BLaER1 treated with 17β-estradiol and CSF1 and Interleukin-3, amounts not matched to agents 10 nM and 100 nM (cell line): ENCODE data around the gene GRIK1.

Experiments used
- H3K27ac ChIP-seq, 11 experiments: shearing (Covaris generic); formaldehyde crosslinking; 2 replicates each; pipeline ENCODE4 v1.8.1; 2022
- H3K27me3 ChIP-seq, 11 experiments: shearing (Covaris generic); formaldehyde crosslinking; 2 replicates each; pipeline ENCODE4 v1.8.1; 2022
- H3K36me3 ChIP-seq, 11 experiments: shearing (Covaris generic); formaldehyde crosslinking; 2 replicates each; pipeline ENCODE4 v1.8.1; 2022
- H3K4me1 ChIP-seq, 10 experiments: shearing (Covaris generic); formaldehyde crosslinking; 2 replicates each; pipeline ENCODE4 v1.8.1; 2022
- H3K4me2 ChIP-seq, 11 experiments: shearing (Covaris generic); formaldehyde crosslinking; 2 replicates each; pipeline ENCODE4 v1.8.1; 2022
- H3K4me3 ChIP-seq, 10 experiments: shearing (Covaris generic); formaldehyde crosslinking; 2 replicates each; pipeline ENCODE4 v1.8.1; 2022
- H3K9ac ChIP-seq, 11 experiments: shearing (Covaris generic); formaldehyde crosslinking; 2 replicates each; pipeline ENCODE4 v1.8.1; 2022
- H3K9me3 ChIP-seq, 11 experiments: shearing (Covaris generic); formaldehyde crosslinking; replicated peaks in 1 of 11; 2 replicates each; pipeline ENCODE4 v1.8.1; 2022
- H4K20me1 ChIP-seq, 11 experiments: shearing (Covaris generic); formaldehyde crosslinking; 2 replicates each; pipeline ENCODE4 v1.8.1; 2022
- Cebpa-rat ChIP-seq, 11 experiments: shearing (Covaris generic); IDR thresholded peaks; 2 replicates each; pipeline ENCODE4 v1.8.1; 2022

GRIK1 gene

GRCh38 chr21:29604076-29604475 lies 335.7 kb downstream of the GRIK1 start:
- Histone ChIP-seq H3K4me2 (no peak overlapping the region), H3K4me3 (no peak overlapping the region), H3K27me3 (no peaks in the 10 kb centered on the region), H4K20me1 (no peaks in the 10 kb centered on the region), H3K4me1 (no peaks in the 10 kb centered on the region), H3K9ac (no peak overlapping the region), H3K27ac (no peak overlapping the region), H3K36me3 (peaks cover 0 to 14% (median 0%) of the 10 kb centered on the region in 11 experiments; a peak in 1 of 22 replicates), H3K9me3 (0 out of 22 replicates have a peak, but pooled peaks cover 0 to 8% (median 0%) of the 10 kb centered on the region in 11 experiments)
- no peak for TF ChIP-seq Cebpa-rat (IDR thresholded peaks at IDR 0.05)

- Histone ChIP-seq H3K27ac (no peak overlapping the region), H3K4me2 (no peak overlapping the region), H3K4me1 (no peaks in the 10 kb centered on the region), H3K36me3 (peaks cover 0 to 23% (median 0%) of the 10 kb centered on the region in 11 experiments; a peak in 1 of 22 replicates), H3K27me3 (no peaks in the 10 kb centered on the region), H3K9me3 (0 out of 22 replicates have a peak, but pooled peaks cover 0 to 8% (median 0%) of the 10 kb centered on the region in 11 experiments), H4K20me1 (no peaks in the 10 kb centered on the region), H3K4me3 (no peak overlapping the region), H3K9ac (no peak overlapping the region)
- no peak for TF ChIP-seq Cebpa-rat (IDR thresholded peaks at IDR 0.05)
Measured at GRCh38 chr21:29601047-29601446, 338.7 kb downstream of the GRIK1 start.

GRCh38 chr21:29586696-29587095 lies 353.1 kb downstream of the GRIK1 start:
- Histone ChIP-seq H3K9me3 (no peaks in the 10 kb centered on the region), H3K27ac (no peak overlapping the region), H3K4me2 (no peak overlapping the region), H3K36me3 (peaks cover 0 to 10% (median 0%) of the 10 kb centered on the region in 11 experiments; a peak in 1 of 22 replicates), H3K4me1 (peaks cover 0 to 2% (median 0%) of the 10 kb centered on the region in 10 experiments; a peak in 1 of 20 replicates), H3K9ac (no peak overlapping the region), H3K27me3 (no peaks in the 10 kb centered on the region), H3K4me3 (no peak overlapping the region), H4K20me1 (no peaks in the 10 kb centered on the region)
- TF ChIP-seq Cebpa-rat (IDR thresholded peaks at IDR 0.05) = no peak

GRCh38 chr21:29585462-29585861 lies 354.3 kb downstream of the GRIK1 start:
- no peak overlapping the region for H3K9ac ChIP-seq
- H3K4me1 ChIP-seq = no peaks in the 10 kb centered on the region
- no peak overlapping the region for H3K4me3 ChIP-seq
- H3K27me3 ChIP-seq = no peaks in the 10 kb centered on the region
- peaks cover 0 to 10% (median 0%) of the 10 kb centered on the region in 11 experiments; a peak in 1 of 22 replicates for H3K36me3 ChIP-seq
- H3K27ac ChIP-seq = no peak overlapping the region
- TF ChIP-seq Cebpa-rat (IDR thresholded peaks at IDR 0.05) = no peak
- no peaks in the 10 kb centered on the region for H4K20me1 ChIP-seq
- no peaks in the 10 kb centered on the region for H3K9me3 ChIP-seq
- no peak overlapping the region for H3K4me2 ChIP-seq

GRCh38 chr21:29583424-29583924 lies 356.3 kb downstream of the GRIK1 start:
- H3K4me2 ChIP-seq = no peak overlapping the region
- no peaks in the 10 kb centered on the region for H4K20me1 ChIP-seq
- H3K27me3 ChIP-seq = no peaks in the 10 kb centered on the region
- H3K9me3 ChIP-seq = no peaks in the 10 kb centered on the region
- H3K36me3 ChIP-seq = peaks cover 0 to 10% (median 0%) of the 10 kb centered on the region in 11 experiments; a peak in 1 of 22 replicates
- H3K9ac ChIP-seq = no peak overlapping the region
- H3K4me3 ChIP-seq = no peak overlapping the region
- no peak overlapping the region for H3K27ac ChIP-seq
- no peak for TF ChIP-seq Cebpa-rat (IDR thresholded peaks at IDR 0.05)
- H3K4me1 ChIP-seq = no peaks in the 10 kb centered on the region; a peak in 1 of 20 replicates

- Histone ChIP-seq H3K9me3 (no peaks in the 10 kb centered on the region), H4K20me1 (no peaks in the 10 kb centered on the region), H3K4me3 (no peak overlapping the region), H3K4me1 (no peaks in the 10 kb centered on the region; a peak in 1 of 20 replicates), H3K9ac (no peak overlapping the region), H3K27me3 (no peaks in the 10 kb centered on the region), H3K27ac (no peak overlapping the region), H3K36me3 (peaks cover 0 to 10% (median 0%) of the 10 kb centered on the region in 11 experiments; a peak in 1 of 22 replicates), H3K4me2 (no peak overlapping the region)
- no peak for TF ChIP-seq Cebpa-rat (IDR thresholded peaks at IDR 0.05)
Measured at GRCh38 chr21:29582855-29583254, 356.9 kb downstream of the GRIK1 start.

GRCh38 chr21:29581393-29581792 lies 358.4 kb downstream of the GRIK1 start:
- no peaks in the 10 kb centered on the region for H3K9me3 ChIP-seq
- H3K4me3 ChIP-seq = no peak overlapping the region
- H3K27ac ChIP-seq = no peak overlapping the region
- H4K20me1 ChIP-seq = no peaks in the 10 kb centered on the region
- no peaks in the 10 kb centered on the region for H3K27me3 ChIP-seq
- no peak for TF ChIP-seq Cebpa-rat (IDR thresholded peaks at IDR 0.05)
- H3K4me1 ChIP-seq = no peaks in the 10 kb centered on the region; a peak in 1 of 20 replicates
- no peak overlapping the region for H3K9ac ChIP-seq
- H3K4me2 ChIP-seq = no peak overlapping the region
- peaks cover 0 to 14% (median 0%) of the 10 kb centered on the region in 11 experiments; a peak in 2 of 22 replicates for H3K36me3 ChIP-seq

GRCh38 chr21:29580732-29581285 lies 359.0 kb downstream of the GRIK1 start:
- Histone ChIP-seq H3K9ac (no peak overlapping the region), H3K9me3 (no peaks in the 10 kb centered on the region), H3K4me1 (no peaks in the 10 kb centered on the region; a peak in 1 of 20 replicates), H4K20me1 (no peaks in the 10 kb centered on the region), H3K4me3 (no peak overlapping the region), H3K27ac (no peak overlapping the region), H3K27me3 (no peaks in the 10 kb centered on the region), H3K4me2 (no peak overlapping the region), H3K36me3 (peaks cover 0 to 14% (median 0%) of the 10 kb centered on the region in 11 experiments; a peak in 2 of 22 replicates)
- no peak for TF ChIP-seq Cebpa-rat (IDR thresholded peaks at IDR 0.05)

- H3K27me3 ChIP-seq = no peaks in the 10 kb centered on the region
- no peaks in the 10 kb centered on the region for H4K20me1 ChIP-seq
- no peak overlapping the region for H3K4me3 ChIP-seq
- H3K4me1 ChIP-seq = no peaks in the 10 kb centered on the region; a peak in 1 of 20 replicates
- TF ChIP-seq Cebpa-rat (IDR thresholded peaks at IDR 0.05) = no peak
- no peak overlapping the region for H3K27ac ChIP-seq
- no peak overlapping the region for H3K9ac ChIP-seq
- peaks cover 0 to 5% (median 0%) of the 10 kb centered on the region in 11 experiments; a peak in 1 of 22 replicates for H3K36me3 ChIP-seq
- no peaks in the 10 kb centered on the region for H3K9me3 ChIP-seq
- H3K4me2 ChIP-seq = no peak overlapping the region
Measured at GRCh38 chr21:29578306-29578705, 361.5 kb downstream of the GRIK1 start.

- peaks cover 0 to 4% (median 0%) of the 10 kb centered on the region in 11 experiments; a peak in 1 of 22 replicates for H3K36me3 ChIP-seq
- H3K4me1 ChIP-seq = no peaks in the 10 kb centered on the region
- no peaks in the 10 kb centered on the region for H3K27me3 ChIP-seq
- no peak overlapping the region for H3K4me2 ChIP-seq
- no peak overlapping the region for H3K27ac ChIP-seq
- no peak overlapping the region for H3K4me3 ChIP-seq
- TF ChIP-seq Cebpa-rat (IDR thresholded peaks at IDR 0.05) = no peak
- no peaks in the 10 kb centered on the region for H4K20me1 ChIP-seq
- no peak overlapping the region for H3K9ac ChIP-seq
- H3K9me3 ChIP-seq = no peaks in the 10 kb centered on the region
Measured at GRCh38 chr21:29571949-29572348, 367.8 kb downstream of the GRIK1 start.
